Measurements from ENCODE around the gene CACNB4.
A peak's percentile ranks its signal among the peaks of the same experiment; 100 is the strongest.
"Not testable (repeated sequence)": the region's sequence is repeated elsewhere in the genome, so short reads cannot be mapped to it uniquely, and the experiment has no call there.

The CACNB4 gene

GRCh38 chr2:152049541-152049940 is 49.3 kb downstream of the CACNB4 start:
- DNase-seq = no peak

- no peak for DNase-seq
Observed at GRCh38 chr2:152047824-152048471, 50.9 kb downstream of the CACNB4 start.

- DNase-seq = no peak
Observed at GRCh38 chr2:152046940-152047339, 51.9 kb downstream of the CACNB4 start.

- DNase-seq = no peak
Observed at GRCh38 chr2:152042636-152043615, 55.9 kb downstream of the CACNB4 start.

GRCh38 chr2:152038441-152038958 is 60.3 kb downstream of the CACNB4 start:
- DNase-seq = no peak

GRCh38 chr2:152037743-152038435 is 61.0 kb downstream of the CACNB4 start:
- no peak for DNase-seq

GRCh38 chr2:152036611-152037469 is 62.0 kb downstream of the CACNB4 start:
- peak; percentile 63 for DNase-seq

- DNase-seq = no peak
Observed at GRCh38 chr2:152034257-152034801, 64.5 kb downstream of the CACNB4 start.

- DNase-seq = no peak
Observed at GRCh38 chr2:152033011-152033925, 65.6 kb downstream of the CACNB4 start.

GRCh38 chr2:152031747-152032306 is 67.0 kb downstream of the CACNB4 start:
- DNase-seq = no peak

GRCh38 chr2:152030596-152031328 is 68.1 kb downstream of the CACNB4 start:
- not testable (repeated sequence) for DNase-seq

- no peak for DNase-seq
Observed at GRCh38 chr2:152028182-152028862, 70.5 kb downstream of the CACNB4 start.

- peak; percentile 91 for DNase-seq
Observed at GRCh38 chr2:152025678-152026287, 73.1 kb downstream of the CACNB4 start.

- DNase-seq = no peak
Observed at GRCh38 chr2:152024477-152024876, 74.4 kb downstream of the CACNB4 start.

- DNase-seq = no peak
Observed at GRCh38 chr2:152022090-152022489, 76.8 kb downstream of the CACNB4 start.

GRCh38 chr2:152021001-152021400 is 77.8 kb downstream of the CACNB4 start:
- DNase-seq = not testable (repeated sequence)

- no peak for DNase-seq
Observed at GRCh38 chr2:152019732-152020131, 79.1 kb downstream of the CACNB4 start.

Measured in activated CD8-positive, alpha-beta memory T cell treated with anti-CD3 and anti-CD28 coated beads, Interleukin-2, amount 50 U/mL, for 48 hours (primary cell).